OCI-LY1 (cell line): ENCODE data around the gene DLG1.

Experiments
- CTCF ChIP-seq: fragments of 200-600 bp; sonication (generic), shearing (Covaris generic); IDR thresholded peaks from 2 replicates; pipeline ENCODE4 v1.5.1; 2017; ENCODE audit warnings: mild to moderate bottlenecking, antibody characterized with exemption, low read length, moderate library complexity, mixed read lengths
- EZH2 ChIP-seq: fragments of 200-600 bp; sonication (generic), shearing (Covaris generic); IDR thresholded peaks from 2 replicates; pipeline ENCODE4 v1.8.0; 2017; ENCODE audit warnings: borderline replicate concordance, mixed run types, mild to moderate bottlenecking, antibody characterized with exemption, low read length, moderate library complexity, mixed read lengths

- TF ChIP-seq EZH2: no peak
- no peak for TF ChIP-seq CTCF
Observed at GRCh38 chr3:197286678-197287077, 11.7 kb downstream of the DLG1 start.
